Activated CD8-positive, alpha-beta memory T cell treated with anti-CD3 and anti-CD28 coated beads, Interleukin-2, amount 50 U/mL, for 1 hour (primary cell): ENCODE results near the gene ZNF143.
"Not testable (repeated sequence)": the region's sequence is repeated elsewhere in the genome, so short reads cannot be mapped to it uniquely, and the experiment has no call there.

ENCODE experiments used
- DNase-seq: peaks from one replicate; pipeline ENCODE4 v3.0.0-alpha.2; 2020; ENCODE audit errors: extremely low read depth

The ZNF143 gene

GRCh38 chr11:9498457-9499078 is 37.8 kb downstream of the ZNF143 start:
- DNase-seq = no peak

GRCh38 chr11:9506489-9507276 is 45.9 kb downstream of the ZNF143 start:
- peak; percentile 40 for DNase-seq

- no peak for DNase-seq
These were observed 46.4 kb downstream of the ZNF143 start for GRCh38 chr11:9507277-9507580.

DNA sequence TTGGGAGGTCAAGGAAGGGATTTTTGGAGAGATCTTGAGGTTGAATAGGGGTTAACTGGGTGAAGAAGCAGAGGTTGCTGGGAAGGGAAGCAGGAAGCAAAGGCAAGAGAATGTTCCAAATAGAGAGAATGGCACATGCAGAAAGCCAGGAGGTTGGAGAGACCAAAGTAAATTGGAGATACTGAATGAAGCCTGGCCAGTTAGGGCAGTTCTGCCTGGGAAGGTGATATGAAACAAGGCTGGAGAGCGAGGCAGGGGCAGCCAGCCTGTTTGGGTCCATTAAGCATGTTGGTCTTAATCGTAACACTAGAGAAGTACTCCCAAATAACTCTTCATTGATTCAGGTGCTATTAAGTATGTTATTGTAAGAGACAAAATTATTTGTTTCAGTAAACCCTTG is 48.2 kb downstream of the ZNF143 start:
- DNase-seq = no peak

- DNase-seq = no peak
These were observed 51.7 kb downstream of the ZNF143 start for GRCh38 chr11:9512370-9513019.

DNA sequence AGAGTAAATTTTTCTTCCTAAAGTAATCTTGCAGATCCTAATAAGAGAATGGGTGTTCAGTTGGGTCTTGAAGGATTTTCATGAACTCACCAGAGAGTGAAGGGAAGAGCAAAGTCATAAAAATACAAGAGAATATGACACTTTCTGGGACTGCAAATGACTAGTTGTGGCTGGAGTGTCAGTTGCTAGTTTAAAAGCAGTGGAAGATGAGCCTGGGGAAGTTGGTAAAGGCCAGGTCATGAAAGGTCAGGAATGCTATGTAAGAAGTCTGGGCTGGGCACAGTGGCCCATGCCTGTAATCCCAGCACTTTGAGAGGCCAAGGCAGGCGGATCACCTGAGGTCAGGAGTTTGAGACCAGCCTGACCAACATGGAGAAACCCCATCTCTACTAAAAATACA is 53.8 kb downstream of the ZNF143 start:
- DNase-seq = not testable (repeated sequence)

GRCh38 chr11:9516113-9516512 is 55.3 kb downstream of the ZNF143 start:
- DNase-seq = no peak

DNA sequence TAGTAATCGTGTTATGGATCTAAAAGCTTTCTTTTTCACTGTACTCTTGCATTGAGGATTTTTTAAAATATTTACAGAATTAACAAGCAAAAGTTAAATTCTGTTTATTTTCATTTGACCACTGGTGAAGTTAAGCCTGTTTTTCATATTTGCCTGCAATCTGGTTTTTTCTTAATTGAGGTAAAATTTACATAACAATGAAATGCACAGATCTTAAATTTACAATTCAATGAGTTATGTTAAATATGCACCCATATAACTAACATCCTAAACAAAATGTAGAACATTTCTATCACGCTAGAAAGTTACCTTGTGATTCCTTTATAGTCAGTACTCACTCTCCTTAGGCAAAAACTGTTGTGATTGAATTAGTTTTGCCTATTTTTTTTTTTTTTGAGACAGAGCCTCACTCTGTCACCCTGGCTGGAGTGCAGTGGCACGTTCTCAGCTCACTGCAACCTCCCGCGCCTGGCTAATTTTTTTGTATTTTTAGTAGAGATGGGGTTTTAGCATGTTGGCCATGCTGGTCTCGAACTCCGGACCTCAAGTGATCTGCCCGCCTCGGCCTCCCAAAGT is 58.1 kb downstream of the ZNF143 start:
- DNase-seq = no peak

GRCh38 chr11:9524001-9524400 is 63.2 kb downstream of the ZNF143 start:
- no peak for DNase-seq

- no peak for DNase-seq
These were observed 64.3 kb downstream of the ZNF143 start for GRCh38 chr11:9525116-9525515.

GRCh38 chr11:9527481-9528135 is 66.8 kb downstream of the ZNF143 start:
- DNase-seq = no peak

DNA sequence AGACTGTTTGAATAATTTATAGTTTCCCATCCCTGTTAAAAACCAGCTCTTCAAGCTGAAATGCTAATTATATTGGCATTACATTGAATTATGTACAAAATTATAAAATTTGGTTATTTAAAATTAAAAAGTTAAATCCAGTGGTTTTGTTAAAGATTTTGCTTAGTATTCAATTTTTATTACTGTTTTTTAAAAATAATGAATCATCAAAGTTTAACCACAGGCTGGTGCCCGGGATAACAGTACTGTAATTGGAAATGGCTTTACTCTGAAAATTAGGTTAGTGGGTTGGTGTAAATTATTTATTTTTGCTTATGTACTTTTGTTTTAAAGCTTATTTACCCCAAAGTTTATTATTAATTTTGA is 67.3 kb downstream of the ZNF143 start:
- DNase-seq = no peak

DNA sequence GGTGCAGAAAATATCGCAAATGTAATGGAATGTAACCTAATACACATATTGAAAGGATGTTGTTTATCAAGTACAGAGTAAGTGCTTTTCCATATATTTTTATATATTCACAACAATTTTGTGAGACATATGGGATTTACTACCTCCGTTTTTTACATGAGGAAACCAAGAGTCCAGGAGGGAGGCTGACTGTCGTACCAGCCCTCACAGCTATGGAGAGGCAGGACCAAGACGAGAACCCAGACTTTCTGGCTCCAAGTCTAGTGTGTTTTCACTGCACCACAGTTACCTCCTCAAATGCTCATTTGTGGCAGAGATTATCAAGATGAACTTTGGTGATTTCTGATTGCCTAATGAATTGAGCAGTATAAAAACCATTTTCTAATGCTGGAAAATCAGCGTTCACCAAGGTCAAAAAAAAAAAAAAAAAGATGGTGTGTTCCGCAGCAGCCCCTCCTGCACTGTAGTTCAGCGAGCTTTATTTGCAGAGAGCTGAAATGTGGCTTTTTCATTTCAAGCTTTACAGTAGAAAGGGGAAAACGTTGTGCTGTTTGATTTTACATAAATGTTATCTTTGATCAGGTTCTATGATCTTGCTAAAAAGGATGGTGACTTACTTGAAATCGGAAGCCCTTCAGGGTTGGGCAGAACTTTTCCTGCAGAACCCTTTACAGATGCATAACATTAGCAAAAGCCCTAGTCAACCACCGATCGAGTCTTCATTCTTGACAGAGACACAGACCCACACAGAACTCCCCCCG is 67.9 kb downstream of the ZNF143 start:
- DNase-seq = no peak

- no peak for DNase-seq
These were observed 68.5 kb downstream of the ZNF143 start for GRCh38 chr11:9529334-9529650.

DNA sequence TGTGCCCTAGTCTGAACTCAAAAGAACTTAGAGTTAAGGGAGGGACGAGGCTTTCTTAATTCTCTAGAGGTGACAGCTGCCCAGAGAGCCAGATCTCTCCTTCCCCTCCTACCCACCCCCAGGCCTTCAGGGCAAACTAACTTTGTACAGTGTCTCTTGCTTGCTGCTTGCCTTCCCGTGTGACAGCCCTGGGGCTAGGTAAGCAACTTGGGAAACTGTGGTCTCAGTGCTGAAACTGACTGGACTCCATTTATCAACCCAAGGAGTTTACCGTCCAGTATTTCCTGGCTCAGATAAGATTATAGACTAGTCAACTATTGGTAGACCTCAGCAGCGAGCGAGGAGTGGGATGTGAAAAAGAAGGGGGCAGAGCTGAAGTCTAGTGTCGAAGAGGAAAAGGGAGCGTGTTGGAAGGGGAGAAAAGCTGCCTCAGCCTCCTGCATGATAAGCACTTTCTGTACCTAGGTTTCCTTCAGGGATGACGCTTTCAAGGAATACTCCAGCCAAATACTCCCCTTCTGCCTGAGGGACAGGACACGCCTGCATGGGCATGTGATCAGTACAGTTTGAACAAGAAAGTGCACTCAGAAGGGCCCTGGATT is 69.3 kb downstream of the ZNF143 start:
- no peak for DNase-seq

GRCh38 chr11:9530901-9531625 is 70.3 kb downstream of the ZNF143 start:
- no peak for DNase-seq

- DNase-seq = no peak
These were observed 72.2 kb downstream of the ZNF143 start for GRCh38 chr11:9533058-9533457.

DNA sequence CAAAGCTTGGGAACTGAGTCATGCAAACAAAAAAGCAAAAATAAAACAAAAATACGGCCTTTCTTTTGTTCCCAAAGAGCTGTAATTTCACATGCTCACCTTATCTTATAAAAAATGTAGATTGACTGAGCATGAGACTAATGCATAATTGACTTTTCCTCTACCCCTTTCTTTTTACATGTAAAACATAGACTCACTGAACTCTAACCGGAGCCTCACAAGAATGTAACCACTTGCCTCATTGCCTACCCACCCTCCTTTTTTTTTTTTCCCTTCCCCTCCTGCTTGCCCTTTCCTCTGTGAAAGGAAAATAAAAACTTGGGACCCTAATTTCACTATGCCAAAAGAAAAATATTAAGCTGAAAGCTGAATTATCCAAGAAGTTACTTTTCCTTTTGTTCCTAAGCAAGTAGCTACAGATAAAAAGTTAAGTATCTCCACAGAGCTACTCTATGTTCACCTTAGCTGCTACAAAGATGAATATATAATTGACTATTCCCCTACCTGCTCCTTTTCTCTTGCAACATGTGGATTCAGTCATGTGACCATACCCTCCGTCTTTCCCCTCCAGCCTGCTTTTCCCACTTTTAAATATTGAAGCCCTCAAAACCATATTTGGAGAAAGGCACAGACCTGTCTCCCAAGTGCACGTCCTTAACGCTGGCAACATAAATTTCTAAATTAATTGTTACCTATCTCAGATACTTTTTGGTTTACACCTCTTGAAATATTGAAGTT is 73.1 kb downstream of the ZNF143 start:
- no peak for DNase-seq

- no peak for DNase-seq
These were observed 74.5 kb downstream of the ZNF143 start for GRCh38 chr11:9535189-9535781.

- no peak for DNase-seq
These were observed 77.7 kb downstream of the ZNF143 start for GRCh38 chr11:9538548-9538947.
